ENCODE data around the gene ELL3. TPM values are rescaled to one million over a fixed set of nuclear protein-coding genes. Genes with fewer than 3 reads are reported as not detected.

The ELL3 gene
- total RNA-seq, 1 donor from 2014 or later, result 0.82 TPM

DNA sequence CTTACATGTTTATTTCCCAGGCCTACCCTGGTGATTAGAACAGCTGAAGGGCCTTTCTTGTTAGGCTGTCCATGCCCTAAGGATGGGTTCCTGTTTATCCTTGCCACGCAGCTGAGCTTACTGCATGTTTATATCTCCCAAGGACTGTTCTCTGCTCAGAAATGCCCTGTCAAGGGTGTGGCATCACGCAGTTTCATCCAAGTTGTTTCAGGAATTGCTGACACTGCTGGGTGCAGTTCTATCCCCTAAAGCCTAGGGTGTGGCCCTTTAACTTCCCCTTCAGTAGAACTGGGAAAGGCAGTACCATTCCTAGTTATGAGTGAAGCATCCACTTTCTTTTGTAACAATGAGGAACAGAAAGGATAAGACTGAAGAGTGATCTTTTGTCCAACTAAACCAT is 5.0 kb downstream of the ELL3 start:
- DNase-seq, result no peak
- H3K4me3 ChIP-seq, result no peak overlapping the region
- H3K27ac ChIP-seq (replicated peaks), result peak overlapping the region; percentile 14
- H3K9me3 ChIP-seq (replicated peaks), result no peaks in the 10 kb centered on the region
- no peaks in the 10 kb centered on the region for H3K27me3 ChIP-seq (ENCODE audit: low read depth)
- intact Hi-C loops (cut with micrococcal nuclease), result no loop called here
- H3K4me1 ChIP-seq, result peaks cover 23% of the 10 kb centered on the region
- TF ChIP-seq, protein P1, sequence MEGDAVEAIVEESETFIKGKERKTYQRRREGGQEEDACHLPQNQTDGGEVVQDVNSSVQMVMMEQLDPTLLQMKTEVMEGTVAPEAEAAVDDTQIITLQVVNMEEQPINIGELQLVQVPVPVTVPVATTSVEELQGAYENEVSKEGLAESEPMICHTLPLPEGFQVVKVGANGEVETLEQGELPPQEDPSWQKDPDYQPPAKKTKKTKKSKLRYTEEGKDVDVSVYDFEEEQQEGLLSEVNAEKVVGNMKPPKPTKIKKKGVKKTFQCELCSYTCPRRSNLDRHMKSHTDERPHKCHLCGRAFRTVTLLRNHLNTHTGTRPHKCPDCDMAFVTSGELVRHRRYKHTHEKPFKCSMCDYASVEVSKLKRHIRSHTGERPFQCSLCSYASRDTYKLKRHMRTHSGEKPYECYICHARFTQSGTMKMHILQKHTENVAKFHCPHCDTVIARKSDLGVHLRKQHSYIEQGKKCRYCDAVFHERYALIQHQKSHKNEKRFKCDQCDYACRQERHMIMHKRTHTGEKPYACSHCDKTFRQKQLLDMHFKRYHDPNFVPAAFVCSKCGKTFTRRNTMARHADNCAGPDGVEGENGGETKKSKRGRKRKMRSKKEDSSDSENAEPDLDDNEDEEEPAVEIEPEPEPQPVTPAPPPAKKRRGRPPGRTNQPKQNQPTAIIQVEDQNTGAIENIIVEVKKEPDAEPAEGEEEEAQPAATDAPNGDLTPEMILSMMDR (IDR thresholded peaks at IDR 0.05; ENCODE audit: borderline replicate concordance), result no peak
- H3K36me3 ChIP-seq, result peaks cover 72% of the 10 kb centered on the region

- H3K9me3 ChIP-seq (replicated peaks), result no peaks in the 10 kb centered on the region
- peak overlapping the region; percentile 27 for H3K27ac ChIP-seq (replicated peaks)
- peak; percentile 37 for DNase-seq
- H3K4me3 ChIP-seq, result no peak overlapping the region
- peaks cover 15% of the 10 kb centered on the region for H3K4me1 ChIP-seq
- TF ChIP-seq, protein P1 (IDR thresholded peaks at IDR 0.05; ENCODE audit: borderline replicate concordance), result peak; percentile 82
- H3K36me3 ChIP-seq, result peaks cover 93% of the 10 kb centered on the region
- intact Hi-C loops (cut with micrococcal nuclease), result no loop called here
- H3K27me3 ChIP-seq (ENCODE audit: low read depth), result no peaks in the 10 kb centered on the region
Observed at GRCh38 chr15:43769584-43770228, 7.1 kb downstream of the ELL3 start.

DNA sequence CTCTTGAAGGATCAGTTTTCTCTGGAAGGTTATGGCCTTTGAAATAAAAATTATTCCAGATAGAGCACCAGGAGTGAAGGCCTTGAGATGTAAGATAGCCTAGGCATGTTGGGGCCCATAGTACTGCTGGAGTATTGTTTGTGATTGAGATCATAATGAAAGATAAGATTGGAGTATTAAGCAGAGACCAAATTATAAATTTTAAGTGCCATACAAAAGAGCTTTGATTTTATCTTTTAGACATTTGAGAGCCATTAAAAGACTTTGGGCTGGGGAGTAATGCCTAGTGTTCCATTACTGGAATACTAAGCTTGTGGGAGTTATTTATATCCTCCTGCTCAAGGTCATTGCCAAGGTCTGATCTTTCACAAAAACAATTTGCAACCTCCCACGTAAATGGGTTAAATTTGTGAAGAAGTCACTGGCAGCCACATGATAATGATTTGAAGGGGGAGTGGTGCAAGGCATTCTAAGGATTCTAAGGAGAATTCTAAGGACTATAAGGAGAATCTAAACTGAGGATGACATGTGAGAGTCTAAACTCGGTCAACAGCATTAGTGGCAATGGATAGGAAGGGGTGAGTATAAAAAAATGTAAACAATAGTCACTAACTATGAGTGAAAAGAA is 12.8 kb downstream of the ELL3 start:
- H3K36me3 ChIP-seq, result peaks cover 100% of the 10 kb centered on the region
- intact Hi-C loops (cut with micrococcal nuclease), result no loop called here
- no peak overlapping the region for H3K4me3 ChIP-seq
- peaks cover 9% of the 10 kb centered on the region for H3K4me1 ChIP-seq
- no peak for DNase-seq
- H3K27ac ChIP-seq (replicated peaks), result peak overlapping the region; percentile 12
- H3K9me3 ChIP-seq (replicated peaks), result no peaks in the 10 kb centered on the region
- no peaks in the 10 kb centered on the region for H3K27me3 ChIP-seq (ENCODE audit: low read depth)
- TF ChIP-seq, protein P1 (IDR thresholded peaks at IDR 0.05; ENCODE audit: borderline replicate concordance), result no peak

GRCh38 chr15:43762824-43763223 is 13.9 kb downstream of the ELL3 start:
- Histone ChIP-seq H3K4me3 (no peak overlapping the region), H3K27ac (replicated peaks) (no peak overlapping the region), H3K36me3 (peaks cover 100% of the 10 kb centered on the region), H3K9me3 (replicated peaks) (no peaks in the 10 kb centered on the region), H3K4me1 (peaks cover 9% of the 10 kb centered on the region), H3K27me3 (ENCODE audit: low read depth) (no peaks in the 10 kb centered on the region)
- intact Hi-C loops (cut with micrococcal nuclease), result no loop called here
- no peak for DNase-seq
- TF ChIP-seq, protein P1 (IDR thresholded peaks at IDR 0.05; ENCODE audit: borderline replicate concordance), result no peak

- H3K27ac ChIP-seq (replicated peaks), result no peak overlapping the region
- TF ChIP-seq, protein P1 (IDR thresholded peaks at IDR 0.05; ENCODE audit: borderline replicate concordance), result no peak
- H3K9me3 ChIP-seq (replicated peaks), result no peaks in the 10 kb centered on the region
- peaks cover 72% of the 10 kb centered on the region for H3K4me1 ChIP-seq
- H3K36me3 ChIP-seq, result peaks cover 42% of the 10 kb centered on the region
- no peaks in the 10 kb centered on the region for H3K27me3 ChIP-seq (ENCODE audit: low read depth)
- intact Hi-C loops (cut with micrococcal nuclease), result no loop called here
- no peak for DNase-seq
- no peak overlapping the region for H3K4me3 ChIP-seq
Observed at GRCh38 chr15:43751885-43752284, 24.9 kb downstream of the ELL3 start.
